Suprapubic skin (tissue), 4 donors: ENCODE measurements around the gene PRR16. TPM values are rescaled to one million over a fixed set of nuclear protein-coding genes. Genes with fewer than 3 reads are reported as not detected.

Experiments
- DNase-seq, 2 donors: peaks; one replicate each; pipeline ENCODE4 v3.0.0-alpha.2; 2019; ENCODE audit warnings: low spot score in 2 of 2
- H3K27ac ChIP-seq: fragments of 200-600 bp; sonication (generic); one replicate; pipeline ENCODE4 v1.5.1; 2019
- H3K27me3 ChIP-seq: fragments of 200-600 bp; sonication (generic); one replicate; pipeline ENCODE4 v1.5.1; 2019
- H3K36me3 ChIP-seq: fragments of 200-600 bp; sonication (generic); one replicate; pipeline ENCODE4 v1.5.1; 2019
- H3K4me1 ChIP-seq: fragments of 200-600 bp; sonication (generic); one replicate; pipeline ENCODE4 v1.5.1; 2019
- H3K4me3 ChIP-seq: fragments of 200-600 bp; sonication (generic); one replicate; pipeline ENCODE4 v1.5.1; 2019; ENCODE audit warnings: mild to moderate bottlenecking
- H3K9me3 ChIP-seq: fragments of 200-600 bp; sonication (generic); one replicate; pipeline ENCODE4 v1.5.1; 2019
- EP300 ChIP-seq: sonication (generic); formaldehyde crosslinking; IDR thresholded peaks from one replicate; pipeline ENCODE4 v1.6.1; 2017; ENCODE audit warnings: antibody characterized with exemption
- POLR2A ChIP-seq, 2 donors: fragments of 450-650 bp; IDR thresholded peaks; one replicate each; pipeline ENCODE4 v1.6.1; 2017; ENCODE audit warnings: antibody characterized with exemption in 2 of 2, mild to moderate bottlenecking in 2 of 2, moderate library complexity in 2 of 2
- POLR2AphosphoS5 ChIP-seq, 3 donors: sonication (generic); formaldehyde crosslinking; IDR thresholded peaks; one replicate each; pipeline ENCODE4 v1.6.1; 2017; ENCODE audit warnings: antibody characterized with exemption in 3 of 3
- WGBS: methylation state at CpG from one replicate; pipeline ENCODE4 v1.1.5; 2018; 5-methylcytosine and 5-hydroxymethylcytosine counted together
- total RNA-seq, 4 donors: library from RNA; depleted of rRNA; stranded (reverse); fragments of >200 nt; gene quantifications; one replicate each; pipeline ENCODE4 v1.1.0, GENCODE V29; 2016
- TF ChIP-seq, protein P1 (sequence below), 2 donors: fragments of 200-600 bp in 1 of 2; fragments of 450-650 bp in 1 of 2; sonication (generic) in 1 of 2; IDR thresholded peaks; one replicate each; pipeline ENCODE4 v1.5.1; 2016 to 2019; ENCODE audit warnings: antibody characterized with exemption in 2 of 2, mild to moderate bottlenecking in 1 of 2, moderate library complexity in 1 of 2

PRR16 gene
- total RNA-seq, 4 donors from 2014 or later = 0.76 to 1.4 (median 1.0) TPM

DNA sequence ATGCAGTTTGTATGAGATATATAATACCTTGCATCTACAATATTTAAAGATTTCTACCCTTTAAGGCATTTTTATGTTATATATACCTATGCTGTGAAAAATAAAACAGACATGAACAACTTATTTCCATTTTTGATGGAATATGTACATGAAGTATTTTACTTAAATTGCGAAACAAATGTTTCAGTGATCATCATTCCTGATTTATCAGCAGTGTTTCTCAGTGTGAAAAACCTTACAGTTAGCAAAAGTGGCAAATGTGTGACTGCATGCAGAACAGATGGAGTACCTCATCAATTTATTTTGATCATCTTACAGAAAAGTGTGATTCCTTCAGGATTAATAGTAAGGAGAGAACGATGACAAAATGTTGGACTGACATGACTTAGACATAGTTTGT, 43.1 kb downstream of the PRR16 start:
- no peaks in the 10 kb centered on the region for H3K27me3 ChIP-seq
- no peak for TF ChIP-seq POLR2AphosphoS5 (IDR thresholded peaks at IDR 0.05)
- TF ChIP-seq POLR2A (IDR thresholded peaks at IDR 0.05) = no peak
- no peak for TF ChIP-seq EP300
- TF ChIP-seq, protein P1, sequence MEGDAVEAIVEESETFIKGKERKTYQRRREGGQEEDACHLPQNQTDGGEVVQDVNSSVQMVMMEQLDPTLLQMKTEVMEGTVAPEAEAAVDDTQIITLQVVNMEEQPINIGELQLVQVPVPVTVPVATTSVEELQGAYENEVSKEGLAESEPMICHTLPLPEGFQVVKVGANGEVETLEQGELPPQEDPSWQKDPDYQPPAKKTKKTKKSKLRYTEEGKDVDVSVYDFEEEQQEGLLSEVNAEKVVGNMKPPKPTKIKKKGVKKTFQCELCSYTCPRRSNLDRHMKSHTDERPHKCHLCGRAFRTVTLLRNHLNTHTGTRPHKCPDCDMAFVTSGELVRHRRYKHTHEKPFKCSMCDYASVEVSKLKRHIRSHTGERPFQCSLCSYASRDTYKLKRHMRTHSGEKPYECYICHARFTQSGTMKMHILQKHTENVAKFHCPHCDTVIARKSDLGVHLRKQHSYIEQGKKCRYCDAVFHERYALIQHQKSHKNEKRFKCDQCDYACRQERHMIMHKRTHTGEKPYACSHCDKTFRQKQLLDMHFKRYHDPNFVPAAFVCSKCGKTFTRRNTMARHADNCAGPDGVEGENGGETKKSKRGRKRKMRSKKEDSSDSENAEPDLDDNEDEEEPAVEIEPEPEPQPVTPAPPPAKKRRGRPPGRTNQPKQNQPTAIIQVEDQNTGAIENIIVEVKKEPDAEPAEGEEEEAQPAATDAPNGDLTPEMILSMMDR (IDR thresholded peaks at IDR 0.05) = no peak
- H3K36me3 ChIP-seq = no peaks in the 10 kb centered on the region
- H3K9me3 ChIP-seq = no peaks in the 10 kb centered on the region
- DNase-seq = no peak
- H3K27ac ChIP-seq = no peak overlapping the region
- 71% methylated on average over 2 of the region's 2 CpGs for WGBS
- no peak overlapping the region for H3K4me3 ChIP-seq
- H3K4me1 ChIP-seq = no peaks in the 10 kb centered on the region

DNA sequence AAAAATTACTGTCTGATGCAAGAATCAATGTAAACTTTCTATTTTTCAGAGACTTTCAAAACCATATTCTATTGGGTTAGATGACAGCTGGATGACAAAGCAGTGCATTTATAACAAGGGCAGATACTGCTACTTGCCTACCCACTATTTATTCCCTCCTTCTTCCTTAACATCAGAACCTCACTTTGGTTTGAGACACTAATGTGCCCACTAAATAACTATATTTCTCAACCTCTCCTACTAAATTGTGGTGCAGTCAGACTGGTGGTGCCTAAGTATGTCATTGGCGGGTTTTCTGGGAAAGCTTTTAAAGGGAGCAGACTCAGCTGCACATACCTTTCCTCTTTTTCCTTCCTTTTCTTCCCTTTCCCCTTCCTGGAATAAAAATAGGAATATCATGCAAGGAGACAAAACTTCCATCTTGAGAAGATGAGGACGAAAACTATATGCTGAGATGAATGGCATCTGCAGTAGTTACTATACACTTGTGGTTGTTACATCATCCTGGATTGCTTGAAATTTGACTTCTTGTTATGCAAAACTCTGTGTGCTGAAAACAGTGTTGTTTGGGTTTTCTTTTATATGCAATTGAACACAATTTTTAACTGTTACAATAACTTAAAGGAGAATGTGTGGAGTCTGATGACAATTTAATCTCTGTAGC, 43.8 kb downstream of the PRR16 start:
- Histone ChIP-seq H3K27me3 (no peaks in the 10 kb centered on the region), H3K36me3 (no peaks in the 10 kb centered on the region), H3K4me1 (no peaks in the 10 kb centered on the region), H3K4me3 (no peak overlapping the region), H3K9me3 (no peaks in the 10 kb centered on the region), H3K27ac (no peak overlapping the region)
- TF ChIP-seq POLR2AphosphoS5 (IDR thresholded peaks at IDR 0.05) (no peak), POLR2A (IDR thresholded peaks at IDR 0.05) (no peak), EP300 (no peak)
- TF ChIP-seq, protein P1 (IDR thresholded peaks at IDR 0.05) = no peak
- no peak for DNase-seq
- 74% methylated on average over 2 of the region's 2 CpGs for WGBS

DNA sequence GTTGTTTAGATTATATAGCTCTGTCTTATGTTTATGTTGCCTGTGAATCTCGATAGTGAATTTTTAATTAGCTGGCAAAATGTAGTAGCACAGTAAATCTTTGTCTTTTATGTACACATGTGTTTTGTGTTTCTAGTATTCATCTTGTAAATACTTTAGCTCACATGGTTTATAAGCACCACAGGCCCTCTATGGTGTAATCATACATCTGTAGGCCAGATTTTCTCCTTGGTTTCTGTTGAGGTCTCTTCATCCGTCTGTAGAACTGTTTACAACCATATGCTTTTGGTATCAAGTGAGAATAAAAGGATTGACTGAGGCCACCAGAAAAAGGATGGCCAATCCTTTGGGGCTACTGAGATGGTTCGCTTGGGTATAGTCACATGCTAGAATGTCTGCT, 45.0 kb downstream of the PRR16 start:
- Histone ChIP-seq H3K36me3 (no peaks in the 10 kb centered on the region), H3K27ac (no peak overlapping the region), H3K27me3 (no peaks in the 10 kb centered on the region), H3K9me3 (no peaks in the 10 kb centered on the region), H3K4me3 (no peak overlapping the region), H3K4me1 (no peaks in the 10 kb centered on the region)
- WGBS = 61% methylated on average over 3 of the region's 3 CpGs
- DNase-seq = no peak
- no peak for TF ChIP-seq POLR2A (IDR thresholded peaks at IDR 0.05)
- no peak for TF ChIP-seq EP300
- TF ChIP-seq POLR2AphosphoS5 (IDR thresholded peaks at IDR 0.05) = no peak
- TF ChIP-seq, protein P1 (IDR thresholded peaks at IDR 0.05) = no peak

DNA sequence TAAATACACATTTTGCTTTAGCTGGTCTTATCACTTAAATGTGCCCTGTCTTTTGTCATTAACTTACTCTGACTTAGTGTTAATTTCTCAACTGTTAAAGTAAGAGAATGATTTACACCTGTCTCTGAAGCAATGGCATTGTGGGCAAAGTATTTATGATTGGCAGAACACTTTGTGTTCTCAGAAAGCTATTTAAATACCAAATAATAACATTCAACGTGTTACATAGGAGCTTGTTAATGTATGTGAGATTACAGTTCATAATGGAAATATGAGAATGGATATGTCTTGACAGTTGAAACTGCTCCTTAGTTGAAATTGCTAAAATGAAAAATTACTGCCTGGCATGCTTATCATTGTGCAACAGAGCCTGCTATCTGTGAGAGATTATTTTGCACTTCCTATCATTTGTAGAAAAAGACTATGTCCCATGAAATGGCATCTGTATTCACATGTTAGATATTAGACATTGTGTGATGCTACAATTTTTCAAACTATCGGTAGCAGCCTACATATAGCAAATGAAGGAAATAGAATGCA, 46.1 kb downstream of the PRR16 start:
- no peak for DNase-seq
- no peaks in the 10 kb centered on the region for H3K4me1 ChIP-seq
- no peak overlapping the region for H3K4me3 ChIP-seq
- 62% methylated on average over 2 of the region's 2 CpGs for WGBS
- no peaks in the 10 kb centered on the region for H3K36me3 ChIP-seq
- no peaks in the 10 kb centered on the region for H3K9me3 ChIP-seq
- H3K27me3 ChIP-seq = no peaks in the 10 kb centered on the region
- no peak overlapping the region for H3K27ac ChIP-seq
- TF ChIP-seq POLR2AphosphoS5 (IDR thresholded peaks at IDR 0.05) (no peak), POLR2A (IDR thresholded peaks at IDR 0.05) (no peak), EP300 (no peak)
- TF ChIP-seq, protein P1 (IDR thresholded peaks at IDR 0.05) = no peak

DNA sequence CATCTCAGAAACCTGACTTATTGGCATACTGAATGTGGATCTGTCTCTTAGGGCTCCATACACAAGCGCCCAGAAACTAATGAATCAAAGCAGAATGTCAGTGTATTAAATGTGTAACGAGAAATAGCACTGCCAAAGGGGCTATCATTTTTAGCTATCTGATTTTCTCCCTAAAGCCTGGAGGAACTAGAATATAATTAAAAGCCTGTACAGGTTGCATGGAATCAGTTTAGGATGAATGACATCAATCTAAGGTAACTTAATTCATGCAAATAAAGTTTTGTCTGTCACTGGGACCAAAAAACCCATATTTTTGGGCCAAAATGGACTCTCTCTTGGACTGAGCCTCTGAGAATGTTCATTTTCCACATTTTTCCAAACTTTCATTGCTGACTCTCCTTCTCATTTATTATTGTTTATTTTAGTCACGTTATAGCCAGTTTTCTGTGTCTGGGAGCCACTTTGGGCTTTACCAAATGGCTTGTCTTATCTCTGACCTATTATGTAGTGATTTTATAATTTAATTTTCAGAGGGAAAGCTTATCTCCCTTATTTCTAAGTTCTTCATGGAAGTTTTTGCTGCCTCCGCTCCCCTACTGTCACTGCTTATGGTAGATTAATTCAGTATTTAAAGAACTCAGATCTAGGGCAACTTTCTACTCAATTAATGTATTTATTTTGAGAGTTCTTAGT, 47.0 kb downstream of the PRR16 start:
- TF ChIP-seq EP300 = no peak
- TF ChIP-seq POLR2A (IDR thresholded peaks at IDR 0.05) = no peak
- TF ChIP-seq POLR2AphosphoS5 (IDR thresholded peaks at IDR 0.05) = no peak
- TF ChIP-seq, protein P1 (IDR thresholded peaks at IDR 0.05) = no peak
- no peaks in the 10 kb centered on the region for H3K27me3 ChIP-seq
- no peak overlapping the region for H3K4me3 ChIP-seq
- 67% methylated on average over 4 of the region's 4 CpGs for WGBS
- no peaks in the 10 kb centered on the region for H3K36me3 ChIP-seq
- no peaks in the 10 kb centered on the region for H3K9me3 ChIP-seq
- H3K27ac ChIP-seq = no peak overlapping the region
- no peaks in the 10 kb centered on the region for H3K4me1 ChIP-seq
- DNase-seq = no peak
